Skeletal muscle satellite cell (primary cell): ENCODE results near the gene LGALS9.

ENCODE experiments used
- H3K27me3 ChIP-seq: 2 replicates; pipeline ENCODE4 v1.7.0; 2013; ENCODE audit warnings: low read length; ENCODE audit not compliant: control insufficient read depth, insufficient read depth
- H3K36me3 ChIP-seq: 2 replicates; pipeline ENCODE4 v1.7.0; 2013; ENCODE audit warnings: mild to moderate bottlenecking, control low read depth, low read length; ENCODE audit not compliant: insufficient read depth
- H3K4me1 ChIP-seq: 2 replicates; pipeline ENCODE4 v1.7.0; 2013; ENCODE audit warnings: low read length; ENCODE audit not compliant: control insufficient read depth, insufficient read depth
- H3K4me2 ChIP-seq: 2 replicates; pipeline ENCODE4 v1.7.0; 2013; ENCODE audit warnings: mild to moderate bottlenecking, low read length
- H3K4me3 ChIP-seq: 2 replicates; pipeline ENCODE4 v1.7.0; 2013; ENCODE audit warnings: low read length
- H3K9ac ChIP-seq: 2 replicates; pipeline ENCODE4 v1.7.0; 2013; ENCODE audit warnings: mild to moderate bottlenecking, low read depth, low read length, moderate library complexity
- H3K9me3 ChIP-seq: replicated peaks from 2 replicates; pipeline ENCODE4 v1.7.0; 2013; ENCODE audit warnings: mild to moderate bottlenecking, control low read depth, low read length

The LGALS9 gene

GRCh38 chr17:27603880-27604794, 26.9 kb upstream of the LGALS9 start:
- Histone ChIP-seq H3K9ac (no peak overlapping the region), H3K36me3 (no peaks in the 10 kb centered on the region), H3K4me3 (no peak overlapping the region), H3K4me1 (no peaks in the 10 kb centered on the region), H3K9me3 (no peaks in the 10 kb centered on the region), H3K4me2 (no peak overlapping the region), H3K27me3 (no peaks in the 10 kb centered on the region)

GRCh38 chr17:27605409-27605808, 25.6 kb upstream of the LGALS9 start:
- no peaks in the 10 kb centered on the region for H3K9me3 ChIP-seq
- no peak overlapping the region for H3K9ac ChIP-seq
- no peaks in the 10 kb centered on the region for H3K27me3 ChIP-seq
- H3K4me1 ChIP-seq: no peaks in the 10 kb centered on the region
- no peak overlapping the region for H3K4me3 ChIP-seq
- H3K4me2 ChIP-seq: no peak overlapping the region
- no peaks in the 10 kb centered on the region for H3K36me3 ChIP-seq

GRCh38 chr17:27607521-27608091, 23.4 kb upstream of the LGALS9 start:
- no peak overlapping the region for H3K4me3 ChIP-seq
- no peak overlapping the region for H3K4me2 ChIP-seq
- no peaks in the 10 kb centered on the region for H3K4me1 ChIP-seq
- no peaks in the 10 kb centered on the region for H3K27me3 ChIP-seq
- no peaks in the 10 kb centered on the region for H3K9me3 ChIP-seq
- no peak overlapping the region for H3K9ac ChIP-seq
- no peaks in the 10 kb centered on the region for H3K36me3 ChIP-seq

- Histone ChIP-seq H3K4me1 (no peaks in the 10 kb centered on the region), H3K36me3 (no peaks in the 10 kb centered on the region), H3K27me3 (no peaks in the 10 kb centered on the region), H3K4me2 (no peak overlapping the region), H3K4me3 (no peak overlapping the region), H3K9ac (no peak overlapping the region), H3K9me3 (no peaks in the 10 kb centered on the region)
Observed at GRCh38 chr17:27608328-27609230, 22.4 kb upstream of the LGALS9 start.

GRCh38 chr17:27609611-27610303, 21.2 kb upstream of the LGALS9 start:
- Histone ChIP-seq H3K4me3 (no peak overlapping the region), H3K4me2 (no peak overlapping the region), H3K4me1 (no peaks in the 10 kb centered on the region), H3K27me3 (no peaks in the 10 kb centered on the region), H3K36me3 (no peaks in the 10 kb centered on the region), H3K9ac (no peak overlapping the region), H3K9me3 (no peaks in the 10 kb centered on the region)

- H3K4me2 ChIP-seq: no peak overlapping the region
- no peak overlapping the region for H3K4me3 ChIP-seq
- H3K36me3 ChIP-seq: no peaks in the 10 kb centered on the region
- H3K9me3 ChIP-seq: no peaks in the 10 kb centered on the region
- H3K9ac ChIP-seq: no peak overlapping the region
- no peaks in the 10 kb centered on the region for H3K4me1 ChIP-seq
- H3K27me3 ChIP-seq: no peaks in the 10 kb centered on the region
Observed at GRCh38 chr17:27610304-27610677, 20.7 kb upstream of the LGALS9 start.

GRCh38 chr17:27612160-27612770, 18.7 kb upstream of the LGALS9 start:
- H3K36me3 ChIP-seq: no peaks in the 10 kb centered on the region
- no peak overlapping the region for H3K4me2 ChIP-seq
- no peak overlapping the region for H3K9ac ChIP-seq
- no peaks in the 10 kb centered on the region for H3K27me3 ChIP-seq
- no peaks in the 10 kb centered on the region for H3K4me1 ChIP-seq
- H3K9me3 ChIP-seq: no peaks in the 10 kb centered on the region
- no peak overlapping the region for H3K4me3 ChIP-seq

- Histone ChIP-seq H3K9me3 (no peaks in the 10 kb centered on the region), H3K36me3 (no peaks in the 10 kb centered on the region), H3K4me3 (no peak overlapping the region), H3K4me2 (no peak overlapping the region), H3K9ac (no peak overlapping the region), H3K4me1 (no peaks in the 10 kb centered on the region), H3K27me3 (no peaks in the 10 kb centered on the region)
Observed at GRCh38 chr17:27613433-27613832, 17.6 kb upstream of the LGALS9 start.

- Histone ChIP-seq H3K4me2 (no peak overlapping the region), H3K36me3 (no peaks in the 10 kb centered on the region), H3K27me3 (no peaks in the 10 kb centered on the region), H3K4me1 (no peaks in the 10 kb centered on the region), H3K4me3 (no peak overlapping the region), H3K9ac (no peak overlapping the region), H3K9me3 (no peaks in the 10 kb centered on the region)
Observed at GRCh38 chr17:27615121-27615520, 15.9 kb upstream of the LGALS9 start.

GRCh38 chr17:27616414-27616813, 14.6 kb upstream of the LGALS9 start:
- Histone ChIP-seq H3K36me3 (no peaks in the 10 kb centered on the region), H3K4me3 (no peak overlapping the region), H3K9me3 (no peaks in the 10 kb centered on the region)

GRCh38 chr17:27618417-27618816, 12.6 kb upstream of the LGALS9 start:
- Histone ChIP-seq H3K4me3 (no peak overlapping the region), H3K4me2 (no peak overlapping the region), H3K4me1 (no peaks in the 10 kb centered on the region), H3K9me3 (no peaks in the 10 kb centered on the region), H3K27me3 (peaks cover 5% of the 10 kb centered on the region), H3K36me3 (no peaks in the 10 kb centered on the region), H3K9ac (no peak overlapping the region)

More at GRCh38 chr17:27616414-27616813, 14.6 kb upstream of the LGALS9 start:
- no peak overlapping the region for H3K4me2 ChIP-seq
- H3K9ac ChIP-seq: no peak overlapping the region
- H3K27me3 ChIP-seq: no peaks in the 10 kb centered on the region
- H3K4me1 ChIP-seq: no peaks in the 10 kb centered on the region
